ENCODE measurements around the gene ETDB. TPM values are rescaled to one million over a fixed set of nuclear protein-coding genes. Genes with fewer than 3 reads are reported as not detected.
"Not testable (repeated sequence)": the region's sequence is repeated elsewhere in the genome, so short reads cannot be mapped to it uniquely, and the experiment has no call there.

The ETDB gene
- total RNA-seq = not detected

DNA sequence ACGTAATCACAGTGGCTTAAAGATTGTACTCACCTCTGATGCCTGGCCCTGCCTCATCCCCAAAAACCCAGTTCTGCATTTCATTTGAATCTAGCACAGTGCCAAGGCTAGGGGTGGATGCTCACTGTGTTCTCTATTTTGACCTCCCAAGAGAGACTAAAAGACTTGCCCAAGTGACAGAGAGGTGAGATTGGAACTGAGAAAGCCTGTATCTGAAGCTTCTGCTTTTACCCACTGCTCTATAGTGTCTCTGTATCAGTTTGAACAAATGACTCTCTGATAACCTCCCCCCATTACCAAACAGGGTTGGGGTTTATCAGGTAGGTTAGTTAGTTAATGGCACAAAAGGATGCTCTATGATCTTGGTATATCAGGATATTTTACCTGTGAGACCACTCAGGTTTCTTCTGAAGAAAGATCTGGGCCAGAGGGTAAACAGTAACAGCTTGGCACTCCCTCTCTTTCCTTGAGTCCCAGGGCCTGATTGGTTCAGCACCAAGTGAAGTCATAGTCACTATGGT is at the start of gene ETDB:
TSS of gene ETDB (minus strand) at position 471 of the 521 bp plus-strand sequence. CDS start 1,265 bp downstream, outside the sequence.
- not testable (repeated sequence) for H3K36me3 Mint-ChIP-seq (ENCODE audit: insufficient read depth in 2 of 2); H3K9me3 Mint-ChIP-seq; H3K4me3 Mint-ChIP-seq; H3K27me3 Mint-ChIP-seq (ENCODE audit: low read depth); DNase-seq; H3K4me1 Mint-ChIP-seq (ENCODE audit: low read depth); H3K27ac Mint-ChIP-seq
- ATAC-seq (replicated peaks in 1 of 2) = peak; percentile 31 to 42

GRCh38 chrX:135169534-135169933 is 49.2 kb upstream of the ETDB start:
- H3K4me1 Mint-ChIP-seq (ENCODE audit: low read depth); H3K4me3 Mint-ChIP-seq; ATAC-seq (replicated peaks in 1 of 2); H3K9me3 Mint-ChIP-seq; DNase-seq; H3K27ac Mint-ChIP-seq; H3K36me3 Mint-ChIP-seq (ENCODE audit: insufficient read depth in 2 of 2): not testable (repeated sequence)
- H3K27me3 Mint-ChIP-seq (ENCODE audit: low read depth) = peaks cover 52% of the 10 kb centered on the region

- Mint-ChIP-seq H3K36me3 (ENCODE audit: insufficient read depth in 2 of 2) (no peaks in the 10 kb centered on the region), H3K4me1 (ENCODE audit: low read depth) (no peaks in the 10 kb centered on the region), H3K27me3 (ENCODE audit: low read depth) (peaks cover 43% of the 10 kb centered on the region), H3K27ac (no peak overlapping the region), H3K4me3 (no peak overlapping the region), H3K9me3 (no peaks in the 10 kb centered on the region)
- DNase-seq = no peak
- no peak for ATAC-seq (replicated peaks in 1 of 2)
Measured at GRCh38 chrX:135168486-135168885, 48.2 kb upstream of the ETDB start.

- not testable (repeated sequence) for ATAC-seq (replicated peaks in 1 of 2)
Measured at GRCh38 chrX:135154688-135155087, 34.4 kb upstream of the ETDB start.

GRCh38 chrX:135126145-135126544 is 5.8 kb upstream of the ETDB start:
- not testable (repeated sequence) for H3K4me3 Mint-ChIP-seq; H3K9me3 Mint-ChIP-seq; DNase-seq; ATAC-seq (replicated peaks in 1 of 2); H3K4me1 Mint-ChIP-seq (ENCODE audit: low read depth); H3K36me3 Mint-ChIP-seq (ENCODE audit: insufficient read depth in 2 of 2); H3K27me3 Mint-ChIP-seq (ENCODE audit: low read depth); H3K27ac Mint-ChIP-seq

More at GRCh38 chrX:135154688-135155087, 34.4 kb upstream of the ETDB start:
- not testable (repeated sequence) for H3K27ac Mint-ChIP-seq; DNase-seq; H3K9me3 Mint-ChIP-seq; H3K36me3 Mint-ChIP-seq (ENCODE audit: insufficient read depth in 2 of 2); H3K4me1 Mint-ChIP-seq (ENCODE audit: low read depth); H3K4me3 Mint-ChIP-seq
- H3K27me3 Mint-ChIP-seq (ENCODE audit: low read depth) = peaks cover 17% of the 10 kb centered on the region

DNA sequence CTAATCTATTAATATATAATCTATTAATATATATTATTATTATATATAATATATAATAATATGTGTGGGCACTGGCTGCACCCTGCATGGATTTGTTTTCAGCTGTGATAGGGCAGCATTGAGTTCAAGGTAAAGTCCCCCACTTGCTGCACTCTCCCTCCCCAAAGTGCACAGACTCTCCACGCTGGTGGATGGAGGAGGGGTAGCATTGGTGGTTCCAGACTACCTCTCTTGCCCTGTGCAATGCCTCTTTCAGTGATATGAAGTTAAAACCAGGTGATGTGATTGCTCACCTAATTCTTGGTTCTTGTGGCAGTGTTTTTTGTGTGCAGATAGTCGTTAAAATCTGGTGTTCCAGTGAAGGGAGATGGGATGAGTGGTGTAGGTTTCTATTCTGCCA is 4.3 kb downstream of the ETDB start:
- not testable (repeated sequence) for H3K4me1 Mint-ChIP-seq (ENCODE audit: low read depth); DNase-seq; H3K4me3 Mint-ChIP-seq; H3K9me3 Mint-ChIP-seq; H3K27ac Mint-ChIP-seq; H3K36me3 Mint-ChIP-seq (ENCODE audit: insufficient read depth in 2 of 2)
- H3K27me3 Mint-ChIP-seq (ENCODE audit: low read depth) = peaks cover 18% of the 10 kb centered on the region
- peak in 1 of 2 donors; percentile 52 for ATAC-seq (replicated peaks in 1 of 2)

GRCh38 chrX:135114392-135114791 is 5.9 kb downstream of the ETDB start:
- H3K4me3 Mint-ChIP-seq = no peak overlapping the region
- no peaks in the 10 kb centered on the region for H3K4me1 Mint-ChIP-seq (ENCODE audit: low read depth)
- ATAC-seq (replicated peaks in 1 of 2) = peak; percentile 62 to 81
- H3K27ac Mint-ChIP-seq = no peak overlapping the region
- H3K9me3 Mint-ChIP-seq = no peaks in the 10 kb centered on the region
- DNase-seq = no peak
- H3K27me3 Mint-ChIP-seq (ENCODE audit: low read depth) = peaks cover 22% of the 10 kb centered on the region
- no peaks in the 10 kb centered on the region for H3K36me3 Mint-ChIP-seq (ENCODE audit: insufficient read depth in 2 of 2)

- peak in 1 of 2 donors; percentile 9 for ATAC-seq (replicated peaks in 1 of 2)
- H3K9me3 Mint-ChIP-seq = no peaks in the 10 kb centered on the region
Measured at GRCh38 chrX:135112743-135113142, 7.6 kb downstream of the ETDB start.

DNA sequence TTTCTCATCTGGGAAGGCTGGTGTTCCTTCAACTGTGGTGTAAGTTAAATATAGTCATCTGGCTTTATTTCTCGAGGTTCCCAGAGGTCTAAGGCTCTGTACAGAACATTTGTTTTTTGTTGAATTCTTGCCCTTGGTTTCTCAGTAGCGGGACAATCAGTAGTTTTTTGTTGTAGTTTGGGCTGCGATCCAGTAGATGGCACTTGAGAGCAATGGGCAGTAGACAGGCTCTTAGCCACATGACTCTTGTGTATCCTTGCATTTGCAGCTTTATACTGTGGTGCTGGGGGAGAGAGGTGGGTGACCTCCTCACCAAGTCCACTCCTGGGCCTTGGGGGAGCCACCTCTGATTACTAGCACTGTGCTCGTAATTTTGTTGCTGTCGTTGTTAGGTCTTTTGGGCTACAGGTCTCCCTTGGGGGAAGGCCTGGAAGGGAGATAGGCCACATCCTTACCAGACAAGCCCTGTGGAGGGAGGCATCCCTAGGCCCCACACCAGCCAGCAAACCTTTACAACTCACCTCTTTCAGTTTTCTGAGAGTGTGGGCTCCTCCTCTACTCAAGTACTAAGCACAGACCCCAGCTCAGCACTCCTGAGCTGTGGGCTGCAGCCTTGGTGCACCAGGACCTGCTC is 8.1 kb downstream of the ETDB start:
- ATAC-seq (replicated peaks in 1 of 2) (peak; percentile 52 to 64), DNase-seq (peak; percentile 39 to 44)
- Mint-ChIP-seq H3K4me3 (no peak overlapping the region), H3K4me1 (ENCODE audit: low read depth) (no peaks in the 10 kb centered on the region), H3K27ac (no peak overlapping the region), H3K9me3 (no peaks in the 10 kb centered on the region), H3K27me3 (ENCODE audit: low read depth) (peaks cover 39% of the 10 kb centered on the region), H3K36me3 (ENCODE audit: insufficient read depth in 2 of 2) (no peaks in the 10 kb centered on the region)

More at GRCh38 chrX:135112743-135113142, 7.6 kb downstream of the ETDB start:
- H3K4me1 Mint-ChIP-seq (ENCODE audit: low read depth) = no peaks in the 10 kb centered on the region
- no peaks in the 10 kb centered on the region for H3K36me3 Mint-ChIP-seq (ENCODE audit: insufficient read depth in 2 of 2)
- DNase-seq = no peak
- H3K27me3 Mint-ChIP-seq (ENCODE audit: low read depth) = peaks cover 37% of the 10 kb centered on the region
- H3K27ac Mint-ChIP-seq = no peak overlapping the region
- no peak overlapping the region for H3K4me3 Mint-ChIP-seq

DNA sequence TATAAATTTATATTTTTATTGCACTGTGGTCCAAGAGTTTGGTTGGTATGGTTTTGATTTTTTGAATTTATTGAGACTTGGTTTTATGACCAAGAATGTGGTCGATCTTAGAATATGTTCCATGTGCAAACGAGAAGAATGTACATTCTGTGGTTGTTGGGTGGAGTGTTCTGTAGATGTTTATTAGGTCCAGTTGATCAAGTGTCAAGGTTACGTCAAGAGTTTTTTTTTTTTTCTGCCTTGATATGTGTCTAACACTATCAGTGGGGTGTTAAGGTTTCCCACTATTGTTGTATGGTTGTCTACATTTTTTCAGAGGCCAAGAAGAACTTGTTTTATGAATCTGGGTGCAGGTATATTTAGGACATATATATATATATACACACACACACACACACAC is 10.8 kb downstream of the ETDB start:
- Mint-ChIP-seq H3K4me3 (no peak overlapping the region), H3K27ac (no peak overlapping the region), H3K27me3 (ENCODE audit: low read depth) (peaks cover 59% of the 10 kb centered on the region), H3K4me1 (ENCODE audit: low read depth) (no peaks in the 10 kb centered on the region), H3K36me3 (ENCODE audit: insufficient read depth in 2 of 2) (no peaks in the 10 kb centered on the region), H3K9me3 (no peaks in the 10 kb centered on the region)
- ATAC-seq (replicated peaks in 1 of 2) (no peak), DNase-seq (no peak)

DNA sequence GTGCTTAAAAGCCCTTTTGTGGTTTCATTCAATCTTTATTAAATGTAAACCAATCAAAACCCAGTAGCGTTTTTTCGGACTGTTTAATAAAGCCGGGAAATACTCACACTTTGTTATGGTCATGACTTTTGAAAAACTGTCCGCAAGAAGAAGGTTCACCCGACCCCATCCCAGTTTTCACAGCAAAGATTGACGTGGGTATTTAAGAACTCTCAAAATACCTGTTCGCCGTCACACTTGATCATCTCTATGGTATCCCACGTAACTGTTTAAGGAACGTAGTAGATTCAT is 20.9 kb downstream of the ETDB start:
- no peak for DNase-seq
- Mint-ChIP-seq H3K36me3 (ENCODE audit: insufficient read depth in 2 of 2) (no peaks in the 10 kb centered on the region), H3K4me3 (peak overlapping the region; percentile 44 to 81), H3K4me1 (ENCODE audit: low read depth) (peaks cover 4% of the 10 kb centered on the region), H3K27me3 (ENCODE audit: low read depth) (peaks cover 53% of the 10 kb centered on the region), H3K27ac (no peak overlapping the region), H3K9me3 (no peaks in the 10 kb centered on the region)
- ATAC-seq (replicated peaks in 1 of 2) = no peak

DNA sequence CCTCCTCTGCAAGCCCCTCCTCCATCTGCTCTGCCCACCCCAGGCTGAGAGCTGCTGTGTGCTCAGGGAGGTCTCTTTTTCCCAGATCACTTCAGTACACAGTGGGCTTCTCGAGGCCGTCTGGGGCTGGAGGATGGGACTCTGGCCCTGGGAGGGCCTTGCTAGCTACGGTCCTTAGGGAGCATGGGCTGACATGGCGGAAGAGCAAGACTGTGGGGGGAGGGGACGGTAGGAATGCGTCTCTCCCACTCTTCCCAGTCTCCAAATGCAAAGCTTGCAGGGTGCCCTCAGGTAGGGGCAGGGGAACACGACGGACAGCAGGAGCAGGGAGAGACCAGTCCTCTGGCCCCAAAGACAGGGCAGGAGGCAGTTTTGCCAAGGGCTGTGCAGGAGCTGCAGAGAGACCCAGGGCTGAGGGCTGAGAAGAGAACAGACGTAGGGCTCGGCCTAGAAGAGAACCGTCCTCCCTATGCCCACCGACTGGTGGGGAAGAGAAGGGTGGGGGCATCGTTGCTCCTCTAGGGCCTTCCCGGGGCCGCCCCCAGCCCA is 23.1 kb downstream of the ETDB start:
- not testable (repeated sequence) for H3K27ac Mint-ChIP-seq; H3K9me3 Mint-ChIP-seq; DNase-seq; H3K36me3 Mint-ChIP-seq (ENCODE audit: insufficient read depth in 2 of 2); ATAC-seq (replicated peaks in 1 of 2); H3K4me1 Mint-ChIP-seq (ENCODE audit: low read depth)
- peak overlapping the region; percentile 20 to 51 for H3K4me3 Mint-ChIP-seq
- peaks cover 59% of the 10 kb centered on the region for H3K27me3 Mint-ChIP-seq (ENCODE audit: low read depth)

- no peak for DNase-seq
- no peak overlapping the region for H3K4me3 Mint-ChIP-seq
- no peaks in the 10 kb centered on the region for H3K36me3 Mint-ChIP-seq (ENCODE audit: insufficient read depth in 2 of 2)
- H3K4me1 Mint-ChIP-seq (ENCODE audit: low read depth) = peaks cover 3% of the 10 kb centered on the region
- ATAC-seq (replicated peaks in 1 of 2) = no peak
- H3K27ac Mint-ChIP-seq = no peak overlapping the region
- H3K9me3 Mint-ChIP-seq = no peaks in the 10 kb centered on the region
- H3K27me3 Mint-ChIP-seq (ENCODE audit: low read depth) = peaks cover 54% of the 10 kb centered on the region
Measured at GRCh38 chrX:135095715-135096114, 24.6 kb downstream of the ETDB start.

GRCh38 chrX:135094726-135095125 is 25.6 kb downstream of the ETDB start:
- H3K4me1 Mint-ChIP-seq (ENCODE audit: low read depth) = no peaks in the 10 kb centered on the region
- no peak for ATAC-seq (replicated peaks in 1 of 2)
- H3K36me3 Mint-ChIP-seq (ENCODE audit: insufficient read depth in 2 of 2) = no peaks in the 10 kb centered on the region
- H3K9me3 Mint-ChIP-seq = no peaks in the 10 kb centered on the region
- no peak overlapping the region for H3K4me3 Mint-ChIP-seq
- no peak overlapping the region for H3K27ac Mint-ChIP-seq
- peaks cover 44% of the 10 kb centered on the region for H3K27me3 Mint-ChIP-seq (ENCODE audit: low read depth)
- DNase-seq = no peak
